Endothelial cell of umbilical vein (primary cell): Measurements from ENCODE around the gene LRP6. TPM values are rescaled to one million over a fixed set of nuclear protein-coding genes. Genes with fewer than 3 reads are reported as not detected.

Source experiments
- BruUV-seq: library from RNA; stranded (reverse); fragments of 400-500 nt; replicated peaks from 2 replicates; lab custom pipeline; 2021; lab: Mats Ljungman, UMichigan
- CTCF ChIA-PET: fragments of 300-600, 350-600 bp; sonication (Branson Sonifier 250); formaldehyde crosslinking; loops from one replicate; lab custom pipeline; 2021; ENCODE audit warnings: antibody characterized with exemption, inconsistent platforms; lab: Charles Lee
- POLR2A ChIA-PET: fragments of 300-600, 350-600 bp; sonication (Branson Sonifier 250); formaldehyde crosslinking; loops from one replicate; lab custom pipeline; 2021; ENCODE audit warnings: antibody characterized with exemption, inconsistent platforms; lab: Charles Lee
- DNase-seq: peaks from one replicate; pipeline ENCODE4 v3.0.0-alpha.2; 2011; ENCODE audit warnings: low read depth, low spot score
- FAIRE-seq: peaks from 2 replicates; lab custom pipeline; 2011; peaks lifted over from hg19 to GRCh38; lab: Jason Lieb, UNC
- H2AFZ ChIP-seq: 2 replicates; pipeline ENCODE4 v1.6.0; 2012; ENCODE audit warnings: low read depth, low read length, control low read depth, inconsistent platforms
- H3K27ac ChIP-seq: 2 replicates; pipeline ENCODE4 v1.5.1; 2011; ENCODE audit warnings: low read depth, mild to moderate bottlenecking, control low read depth, low read length, moderate library complexity; ENCODE audit not compliant: insufficient read depth
- H3K27me3 ChIP-seq, 2 experiments: 2 replicates each; pipeline versions ENCODE4 v1.6.0 to v1.6.1; 2011; ENCODE audit warnings: low read length in 2 of 2, mixed read lengths in 1 of 2; ENCODE audit not compliant: control insufficient read depth in 2 of 2, insufficient read depth in 2 of 2
- H3K36me3 ChIP-seq, 2 experiments: 2 replicates in 1 of 2; 3 replicates in 1 of 2; pipeline ENCODE4 v1.5.1; 2011; ENCODE audit warnings: low read length in 2 of 2, mild to moderate bottlenecking in 1 of 2, moderate library complexity in 1 of 2; ENCODE audit not compliant: control insufficient read depth in 2 of 2, insufficient read depth in 2 of 2; ENCODE audit errors: extremely low read depth in 1 of 2
- H3K4me1 ChIP-seq: 3 replicates; pipeline ENCODE4 v1.5.1; 2011; ENCODE audit warnings: mild to moderate bottlenecking, low read length; ENCODE audit not compliant: control insufficient read depth, insufficient read depth; ENCODE audit errors: extremely low read depth
- H3K4me2 ChIP-seq: 2 replicates; pipeline ENCODE4 v1.6.1; 2011; ENCODE audit warnings: low read length, control low read depth, mixed read lengths; ENCODE audit not compliant: insufficient read depth
- H3K4me3 ChIP-seq, 3 experiments: fragments of 200-600 bp in 1 of 3; sonication (generic), shearing (Covaris generic) in 1 of 3; replicated peaks in 1 of 3; 2 replicates each; pipeline ENCODE4 v1.5.1; 2011 to 2016; ENCODE audit warnings: control low read depth in 3 of 3, low read length in 3 of 3, mild to moderate bottlenecking in 2 of 3, inconsistent platforms in 1 of 3, low read depth in 1 of 3, moderate library complexity in 1 of 3; ENCODE audit not compliant: insufficient read depth in 1 of 3
- H3K79me2 ChIP-seq: 2 replicates; pipeline ENCODE4 v1.6.0; 2012; ENCODE audit warnings: low read length, inconsistent platforms; ENCODE audit not compliant: control insufficient read depth, insufficient read depth
- H3K9ac ChIP-seq: replicated peaks from 2 replicates; pipeline ENCODE3; 2011; ENCODE audit warnings: low read length, control low read depth; ENCODE audit not compliant: insufficient read depth; ENCODE audit errors: extremely low read depth
- H3K9me1 ChIP-seq: replicated peaks from 3 replicates; pipeline ENCODE4 v1.6.0; 2011; ENCODE audit warnings: mild to moderate bottlenecking, low read length; ENCODE audit not compliant: control insufficient read depth, insufficient read depth; ENCODE audit errors: extremely low read depth
- H3K9me3 ChIP-seq: replicated peaks from 2 replicates; pipeline ENCODE4 v1.5.1; 2012; ENCODE audit warnings: low read length, inconsistent platforms; ENCODE audit not compliant: control insufficient read depth, insufficient read depth
- H4K20me1 ChIP-seq: replicated peaks from 2 replicates; pipeline ENCODE3; 2011; ENCODE audit warnings: mild to moderate bottlenecking, low read length; ENCODE audit not compliant: control insufficient read depth, insufficient read depth; ENCODE audit errors: extremely low read depth
- CTCF ChIP-seq, 2 donors: IDR thresholded peaks; 1 replicate in 1 of 2; 2 replicates in 1 of 2; pipeline ENCODE4 v1.5.1; 2011; ENCODE audit warnings: low read length in 2 of 2, mild to moderate bottlenecking in 2 of 2, moderate library complexity in 2 of 2, control low read depth in 1 of 2, inconsistent platforms in 1 of 2, low read depth in 1 of 2; ENCODE audit not compliant: insufficient read depth in 1 of 2; ENCODE audit errors: extremely low read depth in 1 of 2
- EZH2 ChIP-seq: IDR thresholded peaks from 2 replicates; pipeline ENCODE4 v1.6.1; 2012; ENCODE audit warnings: borderline replicate concordance, low read depth, mild to moderate bottlenecking, moderate library complexity, low read length, inconsistent platforms; ENCODE audit not compliant: severe bottlenecking
- GATA2 ChIP-seq: IDR thresholded peaks from 2 replicates; pipeline ENCODE4 v1.7.0; 2011; ENCODE audit warnings: low read depth, mild to moderate bottlenecking, moderate library complexity, mixed read lengths, low read length; ENCODE audit not compliant: insufficient read length, insufficient read depth
- JUN ChIP-seq: IDR thresholded peaks from 2 replicates; pipeline ENCODE4 v1.6.1; 2011; ENCODE audit warnings: borderline replicate concordance, low read depth; ENCODE audit not compliant: insufficient read length, insufficient read depth
- MYC ChIP-seq: IDR thresholded peaks from one replicate; pipeline ENCODE4 v1.6.1; 2011; ENCODE audit warnings: mild to moderate bottlenecking, low read depth, low read length
- POLR2A ChIP-seq: IDR thresholded peaks from 2 replicates; pipeline ENCODE4 v1.6.1; 2012; ENCODE audit warnings: low read depth, mild to moderate bottlenecking, control low read depth, low read length
- POLR2AphosphoS5 ChIP-seq: IDR thresholded peaks from 2 replicates; pipeline ENCODE4 v1.6.1; 2012; ENCODE audit warnings: low read depth, mild to moderate bottlenecking, control low read depth, low read length, moderate library complexity; ENCODE audit not compliant: insufficient read depth
- dilution Hi-C: fragments of 300-500 bp; cut with MboI; formaldehyde crosslinking; loops from one replicate; pipeline ENCODE4 v1.15.0; 2019; ENCODE audit warnings: low sequenced_read_pairs; ENCODE audit not compliant: extremely low pct_ligation_motif_present
- intact Hi-C: fragments of 100-400 bp; cut with micrococcal nuclease; formaldehyde crosslinking; loops from one replicate; pipeline ENCODE4 v1.10.0; 2022
- polyA plus RNA-seq, 4 experiments: library from polyadenylated mRNA; depleted of rRNA in 3 of 4; stranded (reverse) in 3 of 4; unstranded in 1 of 4; fragments of >200 nt; gene quantifications; 2 replicates each; pipeline versions ENCODE4 v1.2.1 to v1.2.3, GENCODE V29; 2011 to 2012; ENCODE audit warnings: missing spikeins in 1 of 4
- total RNA-seq: library from RNA; stranded (reverse); gene quantifications from 2 replicates; pipeline ENCODE4 v1.2.3, GENCODE V29; 2021

Gene LRP6
- total and polyA plus RNA-seq, 2 donors (not counting 3 experiments of a cell fraction or from before 2014, with no cell fraction given) = 28.5 to 41.7 TPM

GRCh38 chr12:12121061-12121460 is 145.8 kb downstream of the LRP6 start:
- no peaks in the 10 kb centered on the region for H4K20me1 ChIP-seq
- no peak overlapping the region for H3K9ac ChIP-seq
- H2AFZ ChIP-seq = no peak overlapping the region
- H3K36me3 ChIP-seq = peaks cover 5 to 7% of the 10 kb centered on the region in 2 experiments
- no peaks in the 10 kb centered on the region for H3K79me2 ChIP-seq
- no peaks in the 10 kb centered on the region for H3K4me1 ChIP-seq
- FAIRE-seq (no peak), DNase-seq (no peak)
- ChIA-PET POLR2A (no interaction called here), CTCF (interaction anchor here (1.1 kb wide), 2 partner anchors 17 to 23 kb away, joined by 3 to 4 read pairs; no protein-coding TSS in a partner anchor)
- no peak overlapping the region for H3K4me3 ChIP-seq
- H3K9me1 ChIP-seq = no peaks in the 10 kb centered on the region
- no peak overlapping the region for H3K4me2 ChIP-seq
- no TSS peak for BruUV-seq
- no peak overlapping the region for H3K27ac ChIP-seq
- H3K27me3 ChIP-seq = no peaks in the 10 kb centered on the region
- TF ChIP-seq POLR2AphosphoS5 = no peak
- no peak for TF ChIP-seq EZH2
- no peak for TF ChIP-seq GATA2
- no peak for TF ChIP-seq MYC
- no peak for TF ChIP-seq CTCF (IDR thresholded peaks at IDR 0.05; ENCODE audit: extremely low read depth in 1 of 2, insufficient read depth in 1 of 2, low read depth in 1 of 2, low read length in 2 of 2)
- no peak for TF ChIP-seq POLR2A
- TF ChIP-seq JUN = no peak
- dilution Hi-C loops = no loop called here
- intact Hi-C loops = no loop called here
- no peaks in the 10 kb centered on the region for H3K9me3 ChIP-seq
